ENCODE measurements around the gene KIAA1191. TPM values are rescaled to one million over a fixed set of nuclear protein-coding genes. Genes with fewer than 3 reads are reported as not detected.
A peak's percentile ranks its signal among the peaks of the same experiment; 100 is the strongest.

KIAA1191 gene
- total RNA-seq, 1 donor from 2014 or later: 88.0 TPM

- Mint-ChIP-seq H3K4me1 (ENCODE audit: unreplicated experiment) (peaks cover 11% of the 10 kb centered on the region), H3K4me3 (no peak overlapping the region), H3K36me3 (peaks cover 5% of the 10 kb centered on the region), H3K27me3 (no peaks in the 10 kb centered on the region), H3K9me3 (no peaks in the 10 kb centered on the region), H3K27ac (no peak overlapping the region)
- no peak for DNase-seq (ENCODE audit: extremely low spot score, unreplicated experiment)
- no peak for TF ChIP-seq CTCF (conservative IDR thresholded peaks at IDR 0.05)
These were observed 31.0 kb upstream of the KIAA1191 start for GRCh38 chr5:176392526-176392925.

- Mint-ChIP-seq H3K4me1 (ENCODE audit: unreplicated experiment) (peaks cover 10% of the 10 kb centered on the region), H3K9me3 (no peaks in the 10 kb centered on the region), H3K27me3 (no peaks in the 10 kb centered on the region), H3K36me3 (peaks cover 5% of the 10 kb centered on the region), H3K4me3 (no peak overlapping the region), H3K27ac (no peak overlapping the region)
- TF ChIP-seq CTCF (conservative IDR thresholded peaks at IDR 0.05): no peak
- no peak for DNase-seq (ENCODE audit: extremely low spot score, unreplicated experiment)
These were observed 30.4 kb upstream of the KIAA1191 start for GRCh38 chr5:176391999-176392398.

- H3K4me1 Mint-ChIP-seq (ENCODE audit: unreplicated experiment): peaks cover 9% of the 10 kb centered on the region
- DNase-seq (ENCODE audit: extremely low spot score, unreplicated experiment): no peak
- no peaks in the 10 kb centered on the region for H3K27me3 Mint-ChIP-seq
- H3K27ac Mint-ChIP-seq: no peak overlapping the region
- H3K4me3 Mint-ChIP-seq: no peak overlapping the region
- no peaks in the 10 kb centered on the region for H3K9me3 Mint-ChIP-seq
- no peak for TF ChIP-seq CTCF (conservative IDR thresholded peaks at IDR 0.05)
- H3K36me3 Mint-ChIP-seq: peaks cover 5% of the 10 kb centered on the region
These were observed 29.9 kb upstream of the KIAA1191 start for GRCh38 chr5:176391479-176391878.

GRCh38 chr5:176389135-176390123, 27.9 kb upstream of the KIAA1191 start:
- H3K27me3 Mint-ChIP-seq: no peaks in the 10 kb centered on the region
- H3K4me1 Mint-ChIP-seq (ENCODE audit: unreplicated experiment): peaks cover 11% of the 10 kb centered on the region
- no peak for TF ChIP-seq CTCF (conservative IDR thresholded peaks at IDR 0.05)

GRCh38 chr5:176388444-176389134, 27.0 kb upstream of the KIAA1191 start, which contains the start of the genes HIGD2A and NOP16:
Gene HIGD2A, plus strand, starts transcription at chr5:176388751. Its CDS starts 69 bp downstream, at chr5:176388820.
Gene NOP16, minus strand, starts transcription at chr5:176388598. Its CDS starts 59 bp downstream, at chr5:176388539.
- TF ChIP-seq CTCF (conservative IDR thresholded peaks at IDR 0.05): no peak
- peak; percentile 97 for DNase-seq (ENCODE audit: extremely low spot score, unreplicated experiment)
- no peaks in the 10 kb centered on the region for H3K9me3 Mint-ChIP-seq
- peak within 1 kb of the TSS; percentile 100 for H3K27ac Mint-ChIP-seq
- H3K27me3 Mint-ChIP-seq: no peaks in the 10 kb centered on the region
- H3K4me3 Mint-ChIP-seq: peak within 1 kb of the TSS; percentile 100
- peaks cover 11% of the 10 kb centered on the region for H3K4me1 Mint-ChIP-seq (ENCODE audit: unreplicated experiment)
- H3K36me3 Mint-ChIP-seq: peaks cover 15% of the 10 kb centered on the region

More at GRCh38 chr5:176389135-176390123, 27.9 kb upstream of the KIAA1191 start:
- no peak for DNase-seq (ENCODE audit: extremely low spot score, unreplicated experiment)
- H3K9me3 Mint-ChIP-seq: no peaks in the 10 kb centered on the region
- peak overlapping the region; percentile 100 for H3K27ac Mint-ChIP-seq
- H3K36me3 Mint-ChIP-seq: peaks cover 15% of the 10 kb centered on the region
- H3K4me3 Mint-ChIP-seq: peak overlapping the region; percentile 100
